Naive thymus-derived CD4-positive, alpha-beta T cell (primary cell): ENCODE results near the gene PANX2. TPM values are rescaled to one million over a fixed set of nuclear protein-coding genes. Genes with fewer than 3 reads are reported as not detected.

Source experiments
- ATAC-seq: fragments of 150-1000 bp; cut with Tn5 transposase; 2 replicates; pipeline ENCODE4 v1.10.0; 2021; ENCODE audit warnings: mild to moderate bottlenecking, moderate library complexity
- CTCF ChIA-PET: fragments of 350-600 bp; sonication (Branson Sonifier 250); formaldehyde crosslinking; loops from one replicate; lab custom pipeline; 2021; ENCODE audit warnings: antibody characterized with exemption; lab: Charles Lee
- POLR2A ChIA-PET: fragments of 350-600 bp; sonication (Branson Sonifier 250); formaldehyde crosslinking; loops from one replicate; lab custom pipeline; 2021; ENCODE audit warnings: antibody characterized with exemption, inconsistent platforms; lab: Charles Lee
- DNase-seq, 9 donors: peaks; one replicate each; pipeline versions ENCODE4 v3.0.0 to v3.0.0-alpha.2; 2020 to 2022; ENCODE audit warnings: mixed read lengths in 1 of 9
- H3K27ac ChIP-seq: one replicate; pipeline ENCODE4 v1.7.0; 2013; ENCODE audit warnings: mild to moderate bottlenecking, low read depth, low read length, moderate library complexity
- H3K27me3 ChIP-seq, 2 donors: one replicate each; pipeline ENCODE4 v1.7.0; 2013; ENCODE audit warnings: low read length in 2 of 2, mild to moderate bottlenecking in 2 of 2, moderate library complexity in 2 of 2; ENCODE audit not compliant: control insufficient read depth in 2 of 2, insufficient read depth in 2 of 2
- H3K36me3 ChIP-seq, 3 experiments: 1 replicate in 2 of 3; 2 replicates in 1 of 3; pipeline ENCODE4 v1.7.0; 2013; ENCODE audit warnings: low read length in 3 of 3, mild to moderate bottlenecking in 3 of 3, moderate library complexity in 1 of 3; ENCODE audit not compliant: insufficient read depth in 3 of 3, control insufficient read depth in 2 of 3
- H3K4me1 ChIP-seq, 2 donors: one replicate each; pipeline ENCODE4 v1.7.0; 2013; ENCODE audit warnings: low read length in 2 of 2, mild to moderate bottlenecking in 2 of 2, moderate library complexity in 1 of 2; ENCODE audit not compliant: control insufficient read depth in 2 of 2, insufficient read depth in 2 of 2
- H3K4me3 ChIP-seq: 2 replicates; pipeline ENCODE4 v1.7.0; 2013; ENCODE audit warnings: mild to moderate bottlenecking, low read length
- H3K9me3 ChIP-seq, 3 experiments: 1 replicate in 2 of 3; 2 replicates in 1 of 3; pipeline ENCODE4 v1.7.0; 2013; ENCODE audit warnings: low read length in 3 of 3; ENCODE audit not compliant: control insufficient read depth in 2 of 3
- H3K27ac Mint-ChIP-seq, 9 donors: one replicate each; pipeline ENCODE4 v1.8.0; 2020 to 2022; ENCODE audit warnings: mixed read lengths in 9 of 9, mild to moderate bottlenecking in 8 of 9, moderate library complexity in 5 of 9, inconsistent platforms in 2 of 9
- H3K27me3 Mint-ChIP-seq, 5 donors: one replicate each; pipeline ENCODE4 v1.8.0; 2021 to 2022; ENCODE audit warnings: mixed read lengths in 5 of 5, mild to moderate bottlenecking in 1 of 5
- H3K36me3 Mint-ChIP-seq, 5 donors: one replicate each; pipeline ENCODE4 v1.8.0; 2020 to 2022; ENCODE audit warnings: mixed read lengths in 5 of 5, mild to moderate bottlenecking in 3 of 5, inconsistent platforms in 1 of 5
- H3K4me1 Mint-ChIP-seq, 7 donors: one replicate each; pipeline ENCODE4 v1.8.0; 2020 to 2022; ENCODE audit warnings: mixed read lengths in 7 of 7, mild to moderate bottlenecking in 3 of 7, inconsistent platforms in 1 of 7
- H3K4me3 Mint-ChIP-seq, 10 donors: one replicate each; pipeline ENCODE4 v1.8.0; 2020 to 2022; ENCODE audit warnings: mild to moderate bottlenecking in 10 of 10, mixed read lengths in 10 of 10, moderate library complexity in 6 of 10, inconsistent platforms in 2 of 10
- H3K9me3 Mint-ChIP-seq, 11 donors: one replicate each; pipeline ENCODE4 v1.8.0; 2020 to 2022; ENCODE audit warnings: mixed read lengths in 11 of 11, mild to moderate bottlenecking in 4 of 11, inconsistent platforms in 1 of 11, moderate library complexity in 1 of 11
- intact Hi-C, 2 donors: fragments of 100-400 bp; cut with micrococcal nuclease; formaldehyde crosslinking; loops; one replicate each; pipeline ENCODE4 v1.15.1; 2023
- polyA plus RNA-seq, 2 donors: library from polyadenylated mRNA; unstranded; fragments of 300-500 nt; fragmentation: Illumina TruSeq; gene quantifications; one replicate each; pipeline ENCODE4 v1.2.3, GENCODE V29; 2021
- total RNA-seq, 6 experiments: library from RNA in 5 of 6; stranded (reverse) in 5 of 6; gene quantifications; 1 replicate in 5 of 6; 2 replicates in 1 of 6; pipeline ENCODE4 v1.2.3 and lab custom pipeline; 2021 to 2026

The PANX2 gene
- total and polyA plus RNA-seq, 7 experiments from 2014 or later = 0.27 to 2.0 (median 0.66) TPM; not detected in 4

DNA sequence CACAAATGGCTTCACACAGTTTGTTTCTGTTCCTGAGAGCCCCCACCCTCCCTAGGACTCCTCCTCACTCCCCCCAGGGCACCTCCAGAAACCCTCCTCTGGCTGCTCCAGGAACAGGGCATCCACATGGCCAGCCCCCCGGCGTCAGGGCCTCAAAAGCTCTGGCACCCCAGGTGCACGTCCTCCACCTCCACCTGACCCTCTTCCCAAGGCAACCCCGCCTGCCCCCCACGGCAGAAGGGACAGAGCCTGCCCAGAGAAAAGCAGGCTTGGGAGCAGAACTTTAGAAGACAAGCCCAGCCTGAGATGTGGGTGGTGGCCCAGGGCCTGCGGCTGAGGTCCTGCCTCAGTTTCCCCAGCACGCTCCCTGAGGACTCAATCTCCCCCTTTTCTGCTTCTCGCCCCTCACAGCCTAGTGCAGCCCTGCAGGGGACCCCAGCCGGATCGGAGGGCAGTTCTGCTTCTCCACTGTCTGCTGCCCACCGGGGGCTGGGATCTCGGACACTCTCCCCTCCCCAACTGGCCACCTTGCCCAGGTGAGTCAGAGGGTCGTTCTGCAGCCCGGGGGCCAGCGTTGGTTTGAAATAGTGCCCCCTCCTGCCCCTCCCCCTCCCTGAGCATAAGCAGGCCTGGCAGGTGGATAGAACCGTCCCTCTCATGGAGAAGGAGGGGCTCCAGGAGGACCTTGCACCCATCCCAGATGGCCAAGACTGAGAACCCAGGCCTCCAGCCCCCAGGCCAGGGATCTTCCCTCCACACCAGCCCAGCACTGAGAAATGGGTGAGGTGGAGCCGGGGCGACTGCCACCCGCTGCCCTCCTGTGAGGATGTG, 12.8 kb downstream of the PANX2 start:
- peaks cover 0 to 26% (median 15%) of the 10 kb centered on the region in 7 donors for H3K4me1 Mint-ChIP-seq
- CTCF ChIA-PET = no interaction called here
- ATAC-seq (no peak), DNase-seq (no peak)
- Histone ChIP-seq H3K9me3 (no peaks in the 10 kb centered on the region), H3K4me3 (no peak overlapping the region), H3K27ac (no peak overlapping the region), H3K27me3 (no peaks in the 10 kb centered on the region), H3K4me1 (peaks cover 13 to 14% of the 10 kb centered on the region in 2 donors), H3K36me3 (no peaks in the 10 kb centered on the region)
- intact Hi-C loops = loop anchor here in 1 of 2 donors (1.0 kb wide), 1 partner anchor 8 kb away; no protein-coding TSS in a partner anchor
- H3K27me3 Mint-ChIP-seq = peaks cover 0 to 6% (median 5%) of the 10 kb centered on the region in 5 donors
- H3K27ac Mint-ChIP-seq = peak overlapping the region in 2 of 9 donors; percentile 55 to 75
- POLR2A ChIA-PET = no interaction called here
- H3K36me3 Mint-ChIP-seq = peaks cover 0 to 2% (median 0%) of the 10 kb centered on the region in 5 donors
- no peaks in the 10 kb centered on the region for H3K9me3 Mint-ChIP-seq
- peak overlapping the region in 6 of 10 donors; percentile 28 to 71 (median 56) for H3K4me3 Mint-ChIP-seq

DNA sequence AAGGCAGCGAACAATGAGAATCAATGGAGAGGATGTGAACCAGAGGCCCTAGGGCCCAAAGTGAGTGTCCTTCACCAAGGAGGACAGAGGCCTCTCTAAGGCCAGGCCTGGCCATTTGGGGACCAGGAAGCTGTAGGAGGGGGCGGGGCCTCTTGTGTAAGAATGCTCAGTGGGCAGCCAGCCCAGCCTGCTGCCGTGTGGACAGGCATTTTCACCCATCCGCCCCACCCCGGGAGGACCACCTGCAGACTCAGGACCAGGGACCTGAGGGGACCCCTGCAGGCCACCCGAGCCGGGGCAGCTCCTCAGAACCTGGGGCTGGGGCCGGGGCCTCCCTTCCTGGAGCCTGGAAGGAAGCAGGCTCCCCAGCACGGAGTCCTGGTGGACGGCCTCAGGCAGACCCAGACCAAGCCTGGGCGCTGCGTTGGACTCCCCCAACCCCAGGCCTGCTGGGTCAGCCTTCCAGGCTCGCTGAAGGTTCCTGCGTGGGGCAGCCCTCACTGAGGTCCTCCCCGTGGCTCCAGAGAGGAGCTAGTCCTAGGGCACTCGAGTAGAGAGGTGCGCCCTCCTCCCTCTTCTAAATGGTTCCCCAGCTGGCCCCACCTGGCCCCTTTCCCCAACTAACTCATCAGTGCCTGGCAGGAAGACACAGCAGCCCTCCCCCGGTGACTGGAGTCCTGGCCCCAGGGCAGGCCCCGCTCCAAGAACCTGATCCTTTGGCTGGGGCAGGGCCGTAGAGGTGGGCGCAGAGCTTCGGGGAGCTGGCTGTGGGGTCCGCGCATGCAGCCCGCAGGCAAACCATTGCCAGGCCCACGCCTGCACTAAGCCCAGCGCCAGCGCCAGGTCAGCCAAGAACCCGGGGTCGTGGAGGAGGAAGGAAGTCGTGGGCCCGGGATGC, 13.7 kb downstream of the PANX2 start:
- ChIA-PET CTCF (interaction anchor here (0.6 kb wide), 1 partner anchor 309 kb away, joined by 4 read pairs; no protein-coding TSS in a partner anchor), POLR2A (interaction anchor here (0.9 kb wide), 2 partner anchors 55 to 60 kb away, joined by 3 read pairs; no protein-coding TSS in a partner anchor)
- Mint-ChIP-seq H3K36me3 (peaks cover 0 to 2% (median 0%) of the 10 kb centered on the region in 5 donors), H3K4me1 (peaks cover 2 to 33% (median 20%) of the 10 kb centered on the region in 7 donors), H3K27ac (peak overlapping the region in 2 of 9 donors; percentile 58 to 75), H3K27me3 (peaks cover 0 to 6% (median 5%) of the 10 kb centered on the region in 5 donors), H3K4me3 (peak overlapping the region; percentile 54 to 79 (median 72)), H3K9me3 (no peaks in the 10 kb centered on the region)
- Histone ChIP-seq H3K27me3 (no peaks in the 10 kb centered on the region), H3K4me3 (no peak overlapping the region), H3K27ac (no peak overlapping the region), H3K9me3 (no peaks in the 10 kb centered on the region), H3K36me3 (no peaks in the 10 kb centered on the region), H3K4me1 (peaks cover 20 to 22% of the 10 kb centered on the region in 2 donors)
- no peak for DNase-seq
- ATAC-seq = no peak
- intact Hi-C loops = no loop called here

DNA sequence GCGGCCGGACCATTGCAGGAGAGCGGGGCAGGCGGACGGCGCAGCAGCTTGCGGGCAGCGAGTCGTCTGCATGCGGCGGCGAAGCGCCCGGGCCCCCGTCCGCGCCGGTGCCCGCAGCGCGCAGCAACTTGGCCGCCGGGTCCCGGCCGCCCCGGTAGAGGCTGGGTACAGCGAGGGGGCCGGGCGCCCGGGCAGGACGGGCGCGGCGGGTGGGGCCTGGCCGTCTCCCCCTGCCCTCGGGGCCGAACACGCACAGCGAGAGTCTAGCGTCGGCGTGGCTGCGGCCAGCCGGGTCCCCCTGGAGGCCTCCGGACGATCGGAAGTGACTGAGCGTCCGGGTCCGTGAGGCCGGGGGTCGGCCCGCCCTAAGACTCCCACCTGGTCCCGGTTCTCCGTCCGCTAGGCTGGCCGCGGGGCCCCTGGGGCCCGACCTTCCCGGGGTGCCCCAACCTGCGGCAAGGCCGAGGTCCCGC, 14.4 kb downstream of the PANX2 start:
- Histone ChIP-seq H3K9me3 (no peaks in the 10 kb centered on the region), H3K4me1 (peaks cover 27 to 28% of the 10 kb centered on the region in 2 donors), H3K4me3 (peak overlapping the region; percentile 83), H3K36me3 (no peaks in the 10 kb centered on the region), H3K27me3 (no peaks in the 10 kb centered on the region), H3K27ac (peak overlapping the region; percentile 57)
- H3K9me3 Mint-ChIP-seq = no peaks in the 10 kb centered on the region
- ATAC-seq = no peak
- intact Hi-C loops = loop anchor here in 1 of 2 donors (1.0 kb wide), 2 partner anchors 15 to 36 kb away; no protein-coding TSS in a partner anchor
- POLR2A ChIA-PET = interaction anchor here (0.9 kb wide), 2 partner anchors 54 to 59 kb away, joined by 3 read pairs; no protein-coding TSS in a partner anchor
- peaks cover 8 to 35% (median 23%) of the 10 kb centered on the region in 7 donors for H3K4me1 Mint-ChIP-seq
- DNase-seq = no peak
- H3K27me3 Mint-ChIP-seq = peaks cover 0 to 6% (median 0%) of the 10 kb centered on the region in 5 donors
- H3K27ac Mint-ChIP-seq = no peak overlapping the region
- CTCF ChIA-PET = interaction anchor here (0.5 kb wide), 1 partner anchor 148 kb away, joined by 3 read pairs; no protein-coding TSS in a partner anchor
- peak overlapping the region in 7 of 10 donors; percentile 54 to 96 (median 87) for H3K4me3 Mint-ChIP-seq
- peaks cover 0 to 2% (median 0%) of the 10 kb centered on the region in 5 donors for H3K36me3 Mint-ChIP-seq

DNA sequence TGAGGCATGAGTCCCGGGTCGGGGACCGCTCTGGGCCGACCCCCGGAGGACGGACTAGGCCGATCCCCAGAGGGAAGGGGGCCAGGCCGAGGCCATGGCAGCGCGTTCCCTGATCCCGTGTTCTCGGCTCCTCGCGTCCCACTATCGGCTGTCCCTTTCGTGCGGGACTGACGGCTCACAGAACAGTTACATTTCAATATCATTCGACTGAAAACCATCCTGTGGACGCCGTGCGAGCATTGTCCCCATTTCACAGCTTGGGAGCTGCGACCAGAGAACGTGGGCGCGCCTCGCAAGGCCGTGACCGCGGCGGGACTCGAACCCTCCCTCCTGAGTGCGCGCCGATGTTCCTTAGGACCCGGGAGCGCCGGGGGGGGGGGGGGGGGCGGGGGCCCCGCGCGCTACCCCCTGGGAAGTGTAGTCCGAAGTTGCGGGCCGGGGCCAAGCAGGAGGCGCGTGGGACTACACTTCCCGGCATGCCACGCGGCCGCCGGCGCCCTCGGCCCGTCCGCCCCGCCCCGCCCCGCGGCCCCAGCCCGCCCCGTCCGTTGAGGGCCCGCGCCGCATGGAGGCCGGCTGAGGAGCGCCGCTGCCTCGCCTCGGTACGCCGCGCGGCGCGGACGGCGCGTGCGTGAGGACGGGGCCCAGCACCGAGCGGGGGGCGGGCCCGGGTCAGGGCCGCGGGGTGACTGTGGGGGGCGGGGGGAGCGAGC, 15.0 kb downstream of the PANX2 start, which contains the start of gene TRABD:
TSS of gene TRABD (plus strand) at position 539 of the 713 bp plus-strand sequence. CDS start 7,148 bp downstream, outside the sequence.
- Mint-ChIP-seq H3K4me1 (peaks cover 10 to 37% (median 23%) of the 10 kb centered on the region in 7 donors), H3K27ac (peak within 1 kb of the TSS; percentile 82 to 98 (median 96)), H3K36me3 (peaks cover 0 to 2% (median 0%) of the 10 kb centered on the region in 5 donors), H3K27me3 (peaks cover 0 to 6% (median 0%) of the 10 kb centered on the region in 5 donors), H3K9me3 (no peaks in the 10 kb centered on the region), H3K4me3 (peak within 1 kb of the TSS; percentile 88 to 98 (median 94))
- Histone ChIP-seq H3K36me3 (no peaks in the 10 kb centered on the region), H3K27me3 (no peaks in the 10 kb centered on the region), H3K9me3 (no peaks in the 10 kb centered on the region), H3K27ac (peak within 1 kb of the TSS; percentile 78), H3K4me1 (peaks cover 28 to 32% of the 10 kb centered on the region in 2 donors), H3K4me3 (peak within 1 kb of the TSS; percentile 83)
- intact Hi-C loops = loop anchor here in 1 of 2 donors (1.0 kb wide), 2 partner anchors 15 to 36 kb away; no protein-coding TSS in a partner anchor
- CTCF ChIA-PET = interaction anchor here (0.5 kb wide), 1 partner anchor 147 kb away, joined by 3 read pairs; no protein-coding TSS in a partner anchor
- DNase-seq = peak; percentile 76 to 89 (median 86)
- POLR2A ChIA-PET = interaction anchor here (0.9 kb wide), 1 partner anchor 53 kb away, joined by 3 read pairs; no protein-coding TSS in a partner anchor
- peak; percentile 87 for ATAC-seq

DNA sequence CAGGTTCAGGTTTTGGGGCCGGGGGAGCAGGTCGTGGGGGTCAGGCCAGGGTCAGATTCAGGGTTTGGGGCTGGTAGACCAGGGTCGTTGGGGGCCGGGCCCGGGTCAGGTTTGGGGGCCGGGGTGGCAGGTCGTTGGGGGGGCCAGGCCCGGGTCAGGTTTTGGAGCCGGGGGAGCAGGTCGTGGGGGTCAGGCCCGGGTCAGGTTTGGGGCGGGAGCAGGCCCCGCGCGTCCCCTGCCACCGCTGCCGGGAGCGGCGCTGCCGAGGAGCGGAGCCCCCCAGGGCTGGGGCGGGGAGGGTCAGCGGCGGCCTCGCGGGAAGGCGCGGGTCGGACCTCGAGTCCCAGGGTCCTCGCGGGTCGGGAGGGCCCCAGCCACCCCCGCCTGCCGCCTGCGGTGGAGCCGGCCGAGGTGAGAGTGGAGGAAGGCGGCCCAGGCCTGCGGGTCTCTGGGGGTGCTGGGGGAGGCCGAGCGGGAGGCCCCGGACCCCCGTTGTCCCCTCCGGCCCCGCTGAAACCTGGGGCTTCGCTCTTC, 15.7 kb downstream of the PANX2 start:
- DNase-seq = no peak
- intact Hi-C loops = no loop called here
- Histone ChIP-seq H3K4me3 (peak overlapping the region; percentile 68), H3K9me3 (no peaks in the 10 kb centered on the region), H3K36me3 (no peaks in the 10 kb centered on the region), H3K27me3 (no peaks in the 10 kb centered on the region), H3K4me1 (peaks cover 28 to 32% of the 10 kb centered on the region in 2 donors), H3K27ac (peak overlapping the region; percentile 78)
- Mint-ChIP-seq H3K27me3 (peaks cover 0 to 6% (median 0%) of the 10 kb centered on the region in 5 donors), H3K27ac (peak overlapping the region; percentile 82 to 98 (median 96)), H3K4me3 (peak overlapping the region; percentile 88 to 98 (median 94)), H3K4me1 (peaks cover 12 to 38% (median 25%) of the 10 kb centered on the region in 7 donors), H3K9me3 (no peaks in the 10 kb centered on the region), H3K36me3 (peaks cover 0 to 4% (median 0%) of the 10 kb centered on the region in 5 donors)
- ATAC-seq = no peak
- ChIA-PET POLR2A (interaction anchor here (0.6 to 1.6 kb wide), 3 partner anchors 10 to 435 kb away, joined by 3 to 5 read pairs (median 3); partner anchors contain the start of gene PANX2), CTCF (no interaction called here)
